Measurements from ENCODE around the gene MORN5. TPM values are rescaled to one million over a fixed set of nuclear protein-coding genes. Genes with fewer than 3 reads are reported as not detected.

MORN5 gene
- total and polyA plus RNA-seq, 2 experiments from 2014 or later: not detected

GRCh38 chr9:122183501-122183900 is 23.8 kb downstream of the MORN5 start (continued):
- TF ChIP-seq ZNF462 (CRISPR knock-in tag; IDR thresholded peaks at IDR 0.05) (no peak), ETS1 (IDR thresholded peaks at IDR 0.05) (no peak)

GRCh38 chr9:122184551-122184950 is 24.8 kb downstream of the MORN5 start:
- Mint-ChIP-seq H3K36me3 (ENCODE audit: low read depth) (no peaks in the 10 kb centered on the region), H3K4me3 (no peak overlapping the region), H3K27ac (no peak overlapping the region), H3K4me1 (peaks cover 2% of the 10 kb centered on the region; the same call in 1 of the 3 replicates), H3K9me3 (no peaks in the 10 kb centered on the region; the same call in 2 of the 3 replicates), H3K27me3 (ENCODE audit: insufficient read depth, low read depth, poor library complexity) (peaks cover 4% of the 10 kb centered on the region)
- Histone ChIP-seq H3K36me3 (ENCODE audit: insufficient read depth) (no peaks in the 10 kb centered on the region), H3K27ac (ENCODE audit: low read depth) (no peak overlapping the region), H2AFZ (no peak overlapping the region), H3K9me2 (ENCODE audit: insufficient read depth) (no peaks in the 10 kb centered on the region), H3K4me3 (no peak overlapping the region), H3K27me3 (ENCODE audit: insufficient read depth) (no peaks in the 10 kb centered on the region), H4K20me1 (replicated peaks; ENCODE audit: insufficient read depth) (no peaks in the 10 kb centered on the region), H3K4me1 (ENCODE audit: insufficient read depth) (no peaks in the 10 kb centered on the region), H3K4me2 (no peak overlapping the region), H3F3A (replicated peaks; ENCODE audit: low read depth) (no peaks in the 10 kb centered on the region), H3K79me2 (replicated peaks; ENCODE audit: insufficient read depth) (no peaks in the 10 kb centered on the region)
- TF ChIP-seq ZNF462 (CRISPR knock-in tag; IDR thresholded peaks at IDR 0.05) (no peak), CTCF (conservative IDR thresholded peaks at IDR 0.05; ENCODE audit: low read depth in 2 of 2) (no peak), CREB1 (CRISPR knock-in tag; IDR thresholded peaks at IDR 0.05; ENCODE audit: low read depth) (no peak), ZNF331 (CRISPR knock-in tag; IDR thresholded peaks at IDR 0.05; ENCODE audit: low read depth) (no peak)
- ATAC-seq: no peak
- no peak for DNase-seq (ENCODE audit: low spot score)
